ENCODE measurements around the gene AFG1L.

DNA sequence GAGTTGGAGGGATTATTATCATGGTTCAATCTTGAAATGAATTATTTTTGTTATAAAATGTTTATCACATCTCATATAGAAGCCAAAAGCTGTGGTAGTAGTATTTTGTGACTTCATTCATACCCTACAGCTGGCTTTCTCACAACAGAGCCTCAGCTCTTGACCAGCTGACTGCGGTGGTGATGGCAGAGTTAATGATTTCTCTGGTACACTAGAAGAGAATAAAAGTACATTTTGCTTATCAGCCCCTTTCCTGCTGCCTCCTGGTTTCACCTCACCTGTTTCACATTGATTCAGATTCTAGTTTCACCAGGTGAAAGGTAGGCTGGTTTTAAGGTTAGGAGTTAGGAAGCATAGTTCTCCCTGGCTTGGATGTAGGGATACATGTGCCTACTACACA, 55.7 kb downstream of the AFG1L start:
- TF ChIP-seq, protein P1, sequence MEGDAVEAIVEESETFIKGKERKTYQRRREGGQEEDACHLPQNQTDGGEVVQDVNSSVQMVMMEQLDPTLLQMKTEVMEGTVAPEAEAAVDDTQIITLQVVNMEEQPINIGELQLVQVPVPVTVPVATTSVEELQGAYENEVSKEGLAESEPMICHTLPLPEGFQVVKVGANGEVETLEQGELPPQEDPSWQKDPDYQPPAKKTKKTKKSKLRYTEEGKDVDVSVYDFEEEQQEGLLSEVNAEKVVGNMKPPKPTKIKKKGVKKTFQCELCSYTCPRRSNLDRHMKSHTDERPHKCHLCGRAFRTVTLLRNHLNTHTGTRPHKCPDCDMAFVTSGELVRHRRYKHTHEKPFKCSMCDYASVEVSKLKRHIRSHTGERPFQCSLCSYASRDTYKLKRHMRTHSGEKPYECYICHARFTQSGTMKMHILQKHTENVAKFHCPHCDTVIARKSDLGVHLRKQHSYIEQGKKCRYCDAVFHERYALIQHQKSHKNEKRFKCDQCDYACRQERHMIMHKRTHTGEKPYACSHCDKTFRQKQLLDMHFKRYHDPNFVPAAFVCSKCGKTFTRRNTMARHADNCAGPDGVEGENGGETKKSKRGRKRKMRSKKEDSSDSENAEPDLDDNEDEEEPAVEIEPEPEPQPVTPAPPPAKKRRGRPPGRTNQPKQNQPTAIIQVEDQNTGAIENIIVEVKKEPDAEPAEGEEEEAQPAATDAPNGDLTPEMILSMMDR (IDR thresholded peaks at IDR 0.05): no peak
- TF ChIP-seq POLR2A (IDR thresholded peaks at IDR 0.05): no peak

All from heart left ventricle (tissue), 13 donors.